ENCODE data around the gene HECTD2.

HECTD2 gene

DNA sequence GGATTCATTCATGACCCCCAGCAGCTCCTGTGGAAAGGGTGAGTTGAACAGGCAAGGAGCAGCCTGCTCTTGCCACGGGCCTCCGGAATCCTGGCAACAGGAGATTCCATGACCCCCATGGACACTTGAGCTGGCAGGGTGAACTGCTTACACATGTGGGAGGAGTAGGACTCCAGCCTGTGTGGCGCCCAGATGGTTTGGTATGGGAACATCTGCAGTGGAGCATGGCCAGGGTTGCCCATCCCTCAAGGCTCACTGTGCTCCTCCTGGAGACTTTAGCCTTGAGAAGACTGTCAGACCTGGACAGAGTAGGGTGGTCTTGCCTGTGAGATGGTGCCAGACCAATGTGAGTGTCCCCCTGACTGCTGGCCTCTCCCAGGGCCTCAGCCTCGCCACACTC, 57.0 kb downstream of the HECTD2 start:
- Histone ChIP-seq H3K36me3 (ENCODE audit: control insufficient read depth, insufficient read depth, low read length) (no peaks in the 10 kb centered on the region), H3K4me3 (replicated peaks; ENCODE audit: low read depth, low read length) (no peak overlapping the region), H3K27me3 (replicated peaks; ENCODE audit: control insufficient read depth, insufficient read depth, low read length) (no peaks in the 10 kb centered on the region)
- TF ChIP-seq, protein P1, sequence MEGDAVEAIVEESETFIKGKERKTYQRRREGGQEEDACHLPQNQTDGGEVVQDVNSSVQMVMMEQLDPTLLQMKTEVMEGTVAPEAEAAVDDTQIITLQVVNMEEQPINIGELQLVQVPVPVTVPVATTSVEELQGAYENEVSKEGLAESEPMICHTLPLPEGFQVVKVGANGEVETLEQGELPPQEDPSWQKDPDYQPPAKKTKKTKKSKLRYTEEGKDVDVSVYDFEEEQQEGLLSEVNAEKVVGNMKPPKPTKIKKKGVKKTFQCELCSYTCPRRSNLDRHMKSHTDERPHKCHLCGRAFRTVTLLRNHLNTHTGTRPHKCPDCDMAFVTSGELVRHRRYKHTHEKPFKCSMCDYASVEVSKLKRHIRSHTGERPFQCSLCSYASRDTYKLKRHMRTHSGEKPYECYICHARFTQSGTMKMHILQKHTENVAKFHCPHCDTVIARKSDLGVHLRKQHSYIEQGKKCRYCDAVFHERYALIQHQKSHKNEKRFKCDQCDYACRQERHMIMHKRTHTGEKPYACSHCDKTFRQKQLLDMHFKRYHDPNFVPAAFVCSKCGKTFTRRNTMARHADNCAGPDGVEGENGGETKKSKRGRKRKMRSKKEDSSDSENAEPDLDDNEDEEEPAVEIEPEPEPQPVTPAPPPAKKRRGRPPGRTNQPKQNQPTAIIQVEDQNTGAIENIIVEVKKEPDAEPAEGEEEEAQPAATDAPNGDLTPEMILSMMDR (IDR thresholded peaks at IDR 0.05; ENCODE audit: insufficient read depth, low read length, poor library complexity, severe bottlenecking) = no peak
- no peak for DNase-seq (ENCODE audit: extremely low read depth, insufficient read length)

DNA sequence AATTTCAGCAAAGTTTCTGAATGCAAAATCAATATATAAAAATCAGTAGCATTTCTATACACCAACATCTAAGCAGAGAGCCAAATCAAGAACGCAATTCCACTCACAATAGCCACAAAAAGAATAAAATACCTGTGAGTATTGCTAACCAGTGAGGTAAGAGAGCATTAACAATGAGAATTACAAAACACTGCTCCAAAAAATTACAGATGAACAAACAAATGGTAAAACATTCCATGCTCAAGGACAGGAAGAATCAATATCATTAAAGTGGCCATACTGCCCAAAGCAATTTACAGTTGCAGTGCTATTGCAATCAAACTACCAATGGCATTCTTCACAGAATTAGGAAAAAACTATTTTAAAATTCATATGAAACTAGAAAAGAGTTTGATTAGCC, 61.5 kb downstream of the HECTD2 start:
- Histone ChIP-seq H3K36me3 (ENCODE audit: control insufficient read depth, insufficient read depth, low read length) (no peaks in the 10 kb centered on the region), H3K4me3 (replicated peaks; ENCODE audit: low read depth, low read length) (no peak overlapping the region), H3K27me3 (replicated peaks; ENCODE audit: control insufficient read depth, insufficient read depth, low read length) (no peaks in the 10 kb centered on the region)
- DNase-seq (ENCODE audit: extremely low read depth, insufficient read length) = no peak
- TF ChIP-seq, protein P1 (IDR thresholded peaks at IDR 0.05; ENCODE audit: insufficient read depth, low read length, poor library complexity, severe bottlenecking) = no peak

DNA sequence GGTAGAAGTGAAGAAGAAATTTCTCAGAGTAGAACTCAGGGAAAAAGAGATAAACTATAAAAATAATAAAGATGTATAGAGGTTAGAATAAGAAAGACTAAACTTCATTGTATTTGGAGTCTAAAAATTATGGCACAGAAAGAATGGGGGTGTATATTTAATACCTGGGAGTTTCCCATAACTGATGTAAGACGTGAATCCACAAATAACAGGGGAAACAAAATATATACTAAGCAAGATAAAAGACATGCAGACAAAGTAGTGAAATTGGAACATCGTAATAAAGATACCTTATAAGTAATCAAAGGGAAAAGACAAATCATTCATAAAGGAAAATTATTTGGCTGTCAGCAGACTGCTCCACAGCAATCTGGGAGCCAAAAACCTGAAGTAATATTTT, 62.8 kb downstream of the HECTD2 start:
- Histone ChIP-seq H3K4me3 (replicated peaks; ENCODE audit: low read depth, low read length) (no peak overlapping the region), H3K27me3 (replicated peaks; ENCODE audit: control insufficient read depth, insufficient read depth, low read length) (no peaks in the 10 kb centered on the region), H3K36me3 (ENCODE audit: control insufficient read depth, insufficient read depth, low read length) (no peaks in the 10 kb centered on the region)
- TF ChIP-seq, protein P1 (IDR thresholded peaks at IDR 0.05; ENCODE audit: insufficient read depth, low read length, poor library complexity, severe bottlenecking) = no peak
- DNase-seq (ENCODE audit: extremely low read depth, insufficient read length) = no peak

DNA sequence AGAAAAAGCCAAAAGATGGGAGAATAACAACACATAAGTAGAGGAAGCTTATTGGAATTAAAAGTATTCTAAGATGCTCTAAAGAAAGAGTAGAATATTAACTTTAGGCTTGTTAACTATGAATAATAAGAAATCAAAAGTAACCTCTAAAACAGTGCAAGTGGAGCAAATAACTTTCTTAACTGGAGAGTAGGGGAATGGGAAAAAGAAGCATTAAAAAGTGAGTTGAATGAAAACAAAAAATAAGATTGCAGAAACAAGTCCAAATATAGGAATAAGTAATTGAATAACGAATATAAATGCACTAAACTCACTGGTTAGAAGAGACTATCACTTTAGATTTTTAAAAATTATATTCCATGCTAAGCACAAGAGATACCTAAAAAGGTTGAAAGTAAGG, 63.9 kb downstream of the HECTD2 start:
- Histone ChIP-seq H3K4me3 (replicated peaks; ENCODE audit: low read depth, low read length) (no peak overlapping the region), H3K27me3 (replicated peaks; ENCODE audit: control insufficient read depth, insufficient read depth, low read length) (no peaks in the 10 kb centered on the region), H3K36me3 (ENCODE audit: control insufficient read depth, insufficient read depth, low read length) (no peaks in the 10 kb centered on the region)
- TF ChIP-seq, protein P1 (IDR thresholded peaks at IDR 0.05; ENCODE audit: insufficient read depth, low read length, poor library complexity, severe bottlenecking) = no peak
- DNase-seq (ENCODE audit: extremely low read depth, insufficient read length) = no peak

DNA sequence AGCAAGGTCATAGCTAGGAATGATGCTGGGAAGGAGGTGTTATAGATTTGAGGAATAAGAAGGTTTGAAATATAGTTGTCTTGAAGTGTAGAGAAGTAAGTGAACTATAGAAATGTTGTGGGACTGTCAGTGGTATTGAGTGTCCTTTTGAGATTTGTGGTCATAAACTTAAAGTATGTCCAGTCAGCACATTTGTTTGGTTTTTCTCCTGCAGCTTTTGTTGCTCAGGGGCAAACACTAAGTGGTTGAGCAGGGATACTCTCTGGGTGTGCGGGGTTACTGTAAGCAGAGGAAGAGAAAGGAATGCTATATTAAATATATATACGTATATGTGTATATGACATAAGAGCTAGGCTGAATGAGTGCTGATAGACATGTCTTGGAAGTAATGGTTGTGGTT, 67.1 kb downstream of the HECTD2 start:
- no peak overlapping the region for H3K4me3 ChIP-seq (replicated peaks; ENCODE audit: low read depth, low read length)
- TF ChIP-seq, protein P1 (IDR thresholded peaks at IDR 0.05; ENCODE audit: insufficient read depth, low read length, poor library complexity, severe bottlenecking) = no peak
- DNase-seq (ENCODE audit: extremely low read depth, insufficient read length) = no peak
- H3K27me3 ChIP-seq (replicated peaks; ENCODE audit: control insufficient read depth, insufficient read depth, low read length) = no peaks in the 10 kb centered on the region
- no peaks in the 10 kb centered on the region for H3K36me3 ChIP-seq (ENCODE audit: control insufficient read depth, insufficient read depth, low read length)

DNA sequence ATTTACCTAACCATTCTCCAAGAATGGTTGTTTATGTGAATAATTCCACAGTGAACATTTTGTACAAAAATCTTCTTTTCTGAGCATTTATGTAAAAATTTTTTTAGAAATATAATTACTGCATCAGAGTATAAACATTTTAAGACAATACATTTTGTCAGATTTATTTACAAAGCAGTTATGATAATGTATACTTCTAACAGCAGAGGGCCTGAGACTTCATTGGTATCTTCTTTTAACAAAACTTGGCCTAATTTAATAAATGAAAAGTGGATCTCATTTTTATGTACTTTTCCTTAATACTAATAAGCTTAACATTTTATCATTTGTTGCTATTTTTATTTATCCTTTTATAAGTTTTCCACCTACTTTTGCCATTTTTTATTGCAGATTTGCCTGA, 69.4 kb downstream of the HECTD2 start:
- no peak overlapping the region for H3K4me3 ChIP-seq (replicated peaks; ENCODE audit: low read depth, low read length)
- H3K36me3 ChIP-seq (ENCODE audit: control insufficient read depth, insufficient read depth, low read length) = no peaks in the 10 kb centered on the region
- TF ChIP-seq, protein P1 (IDR thresholded peaks at IDR 0.05; ENCODE audit: insufficient read depth, low read length, poor library complexity, severe bottlenecking) = no peak

More for the DNA sequence above, 69.4 kb downstream of the HECTD2 start:
- no peak for DNase-seq (ENCODE audit: extremely low read depth, insufficient read length)
- H3K27me3 ChIP-seq (replicated peaks; ENCODE audit: control insufficient read depth, insufficient read depth, low read length) = no peaks in the 10 kb centered on the region

All from GM06990 (cell line).